ENCODE data around the gene CTDSPL.
A peak's percentile ranks its signal among the peaks of the same experiment; 100 is the strongest.
"Not testable (repeated sequence)": the region's sequence is repeated elsewhere in the genome, so short reads cannot be mapped to it uniquely, and the experiment has no call there.

CTDSPL gene

DNA sequence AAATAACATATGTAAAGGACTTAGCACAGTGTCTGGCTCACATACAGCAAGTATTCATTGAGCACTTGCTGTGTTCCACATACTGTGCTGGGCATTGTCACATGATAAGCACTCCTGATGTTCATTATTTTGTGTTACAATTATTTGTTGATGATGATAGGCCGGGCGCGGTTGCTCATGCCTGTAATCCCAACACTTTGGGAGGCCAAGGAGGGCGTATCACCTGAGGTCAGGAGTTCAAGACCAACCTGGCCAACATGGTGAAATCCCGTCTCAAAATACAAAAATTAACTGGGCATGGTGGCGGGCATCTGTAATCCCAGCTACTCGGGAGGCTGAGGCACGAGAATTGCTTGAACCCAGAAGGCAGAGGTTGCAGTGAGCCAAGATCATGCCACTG, 110.4 kb downstream of the CTDSPL start:
- DNase-seq = not testable (repeated sequence)

DNA sequence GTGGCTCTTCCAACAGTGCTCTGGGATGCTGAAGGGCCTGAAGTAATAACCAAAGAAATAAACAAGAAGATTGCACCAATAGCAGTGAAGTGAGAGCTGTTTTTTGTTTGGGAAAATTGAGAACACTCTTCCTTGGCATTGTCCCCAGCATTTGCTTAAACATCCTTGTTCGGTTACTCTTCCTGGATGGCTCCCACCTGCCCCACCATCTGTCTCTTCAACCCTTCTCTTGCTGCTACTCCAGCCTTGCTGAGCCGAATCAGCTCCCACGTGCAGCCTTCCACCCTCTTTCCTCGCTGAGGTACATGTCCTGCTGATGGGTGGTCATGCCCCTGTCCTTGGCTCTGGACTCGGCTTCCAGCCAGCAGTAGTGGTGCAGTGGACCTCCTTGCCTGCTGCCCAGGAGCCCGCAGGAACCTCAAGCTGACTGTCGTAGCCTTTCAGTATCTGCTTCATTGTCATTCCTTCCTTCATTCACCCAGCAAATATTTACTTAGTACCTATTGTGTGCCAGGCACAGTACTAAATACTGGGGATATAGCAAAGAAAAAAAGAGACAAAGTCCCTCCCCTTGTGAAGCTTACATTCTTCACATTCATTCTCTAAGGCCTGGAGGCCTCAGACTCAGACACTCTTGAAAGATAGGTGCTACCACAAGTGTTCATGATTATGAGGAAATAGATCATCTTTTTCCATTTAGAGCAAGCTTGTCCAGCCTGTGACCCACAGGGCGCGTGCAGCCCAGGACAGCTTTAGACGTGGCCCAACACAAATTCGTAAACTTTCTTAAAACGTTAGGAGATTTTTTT, 111.8 kb downstream of the CTDSPL start:
- no peak for DNase-seq

DNA sequence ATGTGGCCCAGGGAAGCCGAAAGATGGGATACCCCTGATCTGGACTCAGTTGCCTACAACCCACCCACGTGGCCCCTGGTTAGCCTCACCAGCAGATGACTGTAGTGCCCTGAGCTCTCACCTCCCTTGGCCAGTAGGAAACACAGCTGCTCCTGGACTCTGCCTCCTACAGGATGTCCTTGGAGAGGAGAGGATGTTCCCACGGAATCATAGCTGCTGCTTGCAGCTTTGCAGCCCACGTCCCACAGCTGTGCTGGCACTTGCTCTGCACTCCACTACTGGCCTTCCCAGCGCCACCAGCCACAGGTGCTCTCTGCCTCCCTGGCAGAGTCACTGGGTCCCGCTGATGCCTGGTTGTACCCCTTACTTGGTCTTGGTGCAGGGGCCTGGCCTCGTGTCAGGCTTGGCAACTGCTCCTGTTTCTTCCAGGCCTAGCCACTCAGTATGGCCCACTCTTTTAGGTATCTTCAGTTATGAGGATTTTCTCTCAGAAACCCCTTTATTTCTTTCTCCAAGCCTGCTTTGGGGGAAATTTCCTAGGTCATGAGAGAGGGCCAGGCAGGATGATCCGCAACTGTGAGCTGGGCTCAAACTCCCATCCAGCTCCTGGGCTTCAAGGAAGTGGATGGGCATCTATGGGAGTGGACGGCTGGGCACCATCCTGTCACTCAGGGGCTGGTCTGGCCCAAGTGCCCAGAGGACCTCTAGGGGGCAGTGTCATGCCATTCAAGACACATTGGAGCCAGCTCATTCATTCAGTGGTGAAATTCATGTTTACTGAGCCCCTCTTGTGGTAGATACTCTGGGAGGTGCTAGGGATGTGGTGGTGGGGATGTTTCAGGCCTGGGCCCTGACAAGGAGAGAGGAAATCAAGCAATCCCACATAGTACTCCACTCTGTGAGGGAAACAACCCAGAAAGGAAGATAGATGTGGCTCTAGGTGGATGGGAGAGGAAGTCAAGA, 112.7 kb downstream of the CTDSPL start:
- DNase-seq = peak; percentile 64 to 76

DNA sequence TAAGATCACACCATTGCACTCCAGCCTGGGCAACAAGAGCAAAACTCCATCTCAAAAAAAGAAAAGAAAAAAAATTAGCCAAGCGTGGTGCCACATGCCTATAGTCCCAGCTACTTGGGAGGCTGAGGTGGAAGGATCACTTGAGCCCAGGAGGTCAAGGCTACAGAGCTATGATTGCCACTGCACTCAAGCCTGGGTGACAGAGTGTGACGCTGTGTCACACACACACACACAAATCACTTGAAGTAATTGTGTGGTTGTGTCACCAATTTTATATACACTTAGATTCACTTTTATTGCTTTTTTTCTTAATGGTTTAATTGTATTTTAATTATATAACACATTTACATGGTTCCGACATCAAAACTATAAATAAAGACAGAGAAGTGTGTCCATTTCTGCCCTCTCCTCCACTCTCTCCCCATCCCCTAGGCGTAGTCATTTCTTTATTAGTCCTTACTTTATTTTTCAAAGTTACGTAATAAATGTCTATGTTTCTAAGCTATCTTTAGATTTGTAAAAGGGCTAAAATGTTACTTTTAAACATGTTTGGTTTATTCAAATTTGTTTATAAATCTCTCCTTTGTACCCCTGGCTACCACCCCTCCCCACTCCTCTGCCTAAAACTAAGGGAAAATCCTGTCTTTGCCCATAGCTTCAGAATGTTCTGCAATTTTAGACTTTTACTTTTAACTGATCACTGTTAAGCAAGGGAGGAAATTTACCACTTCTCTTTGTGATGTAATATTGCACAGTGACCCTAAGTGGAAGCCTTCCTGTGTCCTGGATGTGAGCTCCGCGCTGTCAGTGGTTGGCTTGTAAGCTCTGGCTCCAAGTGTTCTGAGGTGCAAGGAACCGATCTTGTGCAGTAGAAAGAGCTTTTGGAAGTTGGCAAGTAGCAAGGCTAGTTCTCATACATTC, 118.1 kb downstream of the CTDSPL start:
- DNase-seq = no peak

DNA sequence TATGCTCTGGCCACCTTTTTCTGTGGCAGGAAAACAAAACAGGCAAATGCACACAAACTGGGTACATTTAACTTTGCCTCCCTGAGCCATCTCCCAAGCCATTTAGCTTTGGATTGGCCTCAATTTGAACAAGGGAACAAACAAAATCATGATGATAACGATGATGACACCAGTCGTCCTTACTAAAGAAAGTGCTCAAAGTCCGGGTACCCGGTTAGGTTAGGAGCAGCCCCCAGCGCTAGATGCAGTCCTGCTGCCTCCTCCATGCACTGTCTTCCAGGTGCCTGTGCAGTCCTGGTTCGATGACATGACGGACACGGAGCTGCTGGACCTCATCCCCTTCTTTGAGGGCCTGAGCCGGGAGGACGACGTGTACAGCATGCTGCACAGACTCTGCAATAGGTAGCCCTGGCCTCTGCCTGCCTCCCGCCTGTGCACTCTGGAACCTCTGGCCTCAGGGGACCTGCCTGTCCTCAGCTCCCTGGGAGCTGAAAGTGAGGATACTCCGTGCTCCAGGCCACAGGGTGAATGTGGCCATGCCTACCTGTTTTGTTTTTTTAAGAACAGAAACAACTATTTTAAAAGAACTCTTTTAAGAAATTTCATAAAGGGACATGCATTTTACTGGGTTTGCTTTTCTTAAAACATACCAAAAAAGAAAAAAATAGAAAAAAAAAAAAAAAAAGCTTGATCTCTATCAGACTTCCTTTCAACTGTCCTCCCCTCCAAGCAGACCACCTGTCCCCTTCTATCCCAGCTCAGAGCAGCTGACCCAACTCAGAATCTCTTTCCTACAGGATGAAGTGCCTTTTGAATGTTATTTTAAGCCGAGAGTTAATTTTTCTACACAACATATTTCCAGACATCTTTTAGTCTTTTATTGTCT, 119.0 kb downstream of the CTDSPL start:
- no peak for DNase-seq

DNA sequence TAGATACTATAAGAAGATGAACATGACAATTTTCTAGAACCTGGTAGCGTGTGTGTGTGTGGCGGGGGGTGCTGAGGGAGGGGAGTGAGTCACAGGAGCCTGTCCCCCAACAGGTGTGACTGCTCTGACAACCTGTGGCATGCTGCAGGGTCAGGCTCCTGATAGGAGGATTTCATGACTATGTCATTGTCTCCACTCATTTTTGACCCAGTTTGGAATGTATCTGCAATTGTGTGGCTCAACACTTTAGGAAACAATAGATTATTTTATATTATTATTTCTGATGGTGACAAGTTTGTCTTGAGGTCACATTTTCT, 119.6 kb downstream of the CTDSPL start:
- DNase-seq = no peak

DNA sequence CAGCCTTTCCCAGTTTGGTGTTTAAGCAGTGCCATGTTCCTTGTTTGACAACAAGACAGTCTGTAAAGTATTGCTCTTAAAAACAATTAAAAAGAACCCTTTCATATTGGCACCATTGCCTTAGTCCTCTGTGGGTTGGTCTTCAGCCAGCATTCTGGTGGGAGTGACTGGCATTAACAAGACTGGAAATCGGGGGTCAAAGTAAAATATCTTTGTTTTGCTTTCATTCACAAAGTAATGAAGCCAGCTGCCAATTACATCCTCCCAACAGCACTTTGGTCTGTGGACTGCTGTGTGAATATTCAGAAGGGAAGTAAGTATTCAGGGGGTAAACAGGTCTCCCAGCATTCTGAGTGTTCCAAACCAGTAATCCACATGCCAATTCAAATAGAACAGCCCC, 120.7 kb downstream of the CTDSPL start:
- no peak for DNase-seq

DNA sequence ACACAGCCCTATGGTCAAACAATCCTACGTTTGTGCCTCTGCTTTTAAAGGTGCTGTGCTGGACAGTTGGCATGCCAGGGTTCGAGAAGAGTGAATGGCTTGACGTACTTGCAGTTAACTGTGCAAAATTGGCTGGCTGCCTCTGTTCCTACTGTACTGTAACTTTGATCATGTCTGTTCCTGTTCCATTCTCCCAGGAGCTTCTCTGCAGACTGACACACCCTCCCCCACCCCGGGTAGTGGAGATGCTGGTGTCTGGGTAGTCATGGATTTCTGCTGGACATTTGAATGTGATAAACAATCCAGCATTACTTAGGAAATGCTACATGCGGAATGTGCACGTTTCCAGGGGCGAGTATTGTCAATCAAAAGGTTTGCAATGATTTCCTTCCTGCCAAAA, 122.4 kb downstream of the CTDSPL start:
- no peak for DNase-seq

DNA sequence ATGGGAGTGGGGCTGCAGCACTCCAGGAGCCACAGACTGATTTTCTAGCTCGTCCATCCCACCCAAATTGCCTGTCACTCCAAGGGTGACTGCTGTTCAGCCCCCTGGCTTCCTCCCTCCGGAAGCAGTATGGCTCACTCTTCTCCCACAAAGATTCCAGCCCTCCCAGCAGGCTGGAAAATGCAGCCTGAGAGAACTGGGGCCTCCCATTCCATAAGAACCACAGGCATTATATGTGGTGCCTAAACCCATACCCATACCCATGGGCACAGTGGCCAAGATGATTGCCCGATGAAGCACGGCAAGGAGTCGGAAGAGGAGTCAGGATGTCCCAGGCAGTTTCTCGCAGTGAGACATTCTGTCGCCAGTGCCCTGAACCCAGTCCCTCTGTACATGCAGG, 122.9 kb downstream of the CTDSPL start:
- no peak for DNase-seq

DNA sequence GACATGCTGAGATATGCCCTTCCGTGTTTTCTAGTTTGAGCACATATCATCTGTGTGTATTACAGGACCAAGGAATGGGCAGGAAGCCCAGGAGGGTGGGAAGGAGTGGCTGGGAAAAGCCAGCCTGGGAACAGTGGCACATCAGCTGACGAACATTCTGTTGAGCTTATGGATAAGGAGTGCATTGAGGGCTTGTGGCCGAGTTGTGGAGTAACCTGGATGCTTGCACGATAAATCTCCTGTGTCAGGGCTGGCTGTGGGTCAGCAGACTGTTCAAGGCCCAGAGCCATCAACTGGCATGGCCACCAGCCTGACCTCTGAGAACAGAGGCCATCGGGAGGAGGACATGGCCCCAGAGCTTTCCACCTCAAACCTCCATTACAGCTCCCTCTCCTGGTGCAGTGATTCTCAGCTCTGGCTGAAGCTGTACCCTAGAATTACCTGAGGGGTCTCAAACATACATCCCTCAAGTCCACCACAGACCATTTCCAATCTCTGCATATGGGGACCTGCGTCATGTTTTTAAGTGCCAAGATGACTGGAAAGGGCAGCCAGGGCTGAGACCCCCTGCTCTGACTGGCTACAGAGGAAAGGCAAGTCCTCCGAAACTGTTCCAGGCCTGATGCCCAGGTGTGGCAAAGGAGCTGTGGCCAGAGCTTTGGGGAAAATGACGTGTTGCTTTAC, 124.1 kb downstream of the CTDSPL start:
- no peak for DNase-seq

DNA sequence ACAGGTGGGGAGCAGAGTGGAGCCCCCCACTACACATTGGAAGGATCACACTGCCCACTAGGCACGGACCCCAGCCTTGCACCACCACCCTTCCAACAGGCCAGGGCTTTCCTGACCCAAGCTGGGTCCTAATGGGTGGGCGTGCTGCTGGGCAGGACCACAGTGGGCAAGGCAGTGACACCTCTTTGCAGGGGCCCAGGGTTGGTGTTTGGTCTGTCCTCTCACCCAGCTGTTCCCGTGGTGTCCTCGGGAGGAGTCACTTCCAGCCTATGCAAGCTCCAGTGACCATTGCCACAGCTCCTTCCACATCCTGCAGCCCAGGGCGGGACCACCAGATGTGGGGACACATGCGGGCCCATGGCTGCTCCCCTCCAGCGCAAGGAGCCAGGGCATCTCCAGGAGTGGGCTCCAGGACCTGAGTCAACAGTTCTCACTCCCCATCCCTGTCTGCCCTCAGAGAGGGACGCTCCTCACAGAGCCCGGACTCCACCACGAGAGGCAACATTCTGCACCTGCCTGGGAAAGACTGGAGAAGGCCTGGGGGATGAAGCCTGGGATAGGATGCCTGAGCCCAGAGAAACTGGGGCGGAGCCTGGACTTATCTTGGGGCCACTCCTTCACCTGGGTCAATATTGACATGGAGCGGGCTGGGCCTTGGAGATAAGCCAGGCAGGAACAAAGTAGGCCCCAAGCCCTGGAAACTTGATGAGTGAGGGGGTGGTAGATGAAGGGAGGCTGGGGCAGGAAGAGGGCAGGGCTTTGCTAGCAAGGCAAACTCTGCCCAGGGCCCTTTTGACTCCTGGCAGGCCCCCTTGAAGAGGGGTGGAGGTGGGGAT, 125.0 kb downstream of the CTDSPL start:
- DNase-seq = no peak

DNA sequence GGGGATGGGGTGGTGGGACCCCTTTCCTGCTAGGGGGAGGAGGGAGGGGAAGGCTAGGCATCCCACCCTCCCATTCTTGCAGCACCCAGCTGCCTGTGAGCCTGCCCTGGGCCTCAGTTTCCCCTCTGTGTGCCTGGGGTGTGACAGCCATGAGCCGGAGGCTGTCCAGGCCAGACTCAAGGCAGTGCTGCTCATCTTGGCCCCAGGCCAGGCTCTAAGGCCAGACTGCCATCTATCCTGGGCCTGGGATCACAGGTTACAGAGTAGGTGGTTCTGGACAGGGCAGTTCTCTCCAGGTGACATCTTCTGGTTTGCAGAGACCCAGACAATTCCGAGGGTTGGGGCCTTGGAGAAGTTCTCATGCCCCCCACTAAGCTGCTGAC, 125.6 kb downstream of the CTDSPL start:
- DNase-seq = no peak

DNA sequence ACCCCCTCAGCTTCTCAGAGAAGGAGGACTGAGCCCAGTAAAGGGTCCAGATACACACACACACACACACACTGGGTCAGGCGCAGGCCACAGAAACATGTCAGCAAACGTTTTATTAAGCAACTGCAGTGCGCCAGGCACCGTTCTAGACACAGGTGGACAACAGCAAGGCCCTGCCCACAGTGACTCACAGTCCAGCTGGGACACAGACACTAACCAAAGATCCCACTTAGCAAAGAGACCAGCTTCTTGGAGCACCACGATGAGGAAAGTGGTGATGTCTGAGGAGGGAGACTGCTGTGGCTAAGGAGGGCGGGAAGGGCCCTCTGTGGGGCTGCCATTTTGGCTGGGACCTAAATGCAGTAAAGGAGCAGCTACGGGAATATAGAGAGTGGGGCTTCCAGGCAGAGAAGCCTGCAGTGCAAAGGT, 126.1 kb downstream of the CTDSPL start:
- no peak for DNase-seq

DNA sequence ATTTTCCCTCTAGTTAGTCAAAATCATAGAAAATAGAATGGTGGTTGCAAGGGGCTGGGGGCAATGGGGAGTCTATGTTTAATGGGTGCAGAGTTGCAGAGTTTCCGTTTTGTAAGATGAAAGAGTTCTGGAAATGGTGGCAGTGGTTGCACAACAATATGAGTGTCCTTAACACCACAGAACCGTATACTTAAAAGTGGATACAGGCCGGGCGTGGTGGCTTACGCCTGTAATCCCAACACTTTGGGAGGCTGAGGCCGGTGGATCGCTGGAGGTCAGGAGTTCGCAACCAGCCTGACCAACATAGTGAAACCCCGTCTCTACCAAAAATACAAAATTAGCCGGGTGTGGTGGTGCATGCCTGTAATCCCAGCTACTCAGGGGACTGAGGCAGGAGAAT, 126.7 kb downstream of the CTDSPL start:
- not testable (repeated sequence) for DNase-seq

DNA sequence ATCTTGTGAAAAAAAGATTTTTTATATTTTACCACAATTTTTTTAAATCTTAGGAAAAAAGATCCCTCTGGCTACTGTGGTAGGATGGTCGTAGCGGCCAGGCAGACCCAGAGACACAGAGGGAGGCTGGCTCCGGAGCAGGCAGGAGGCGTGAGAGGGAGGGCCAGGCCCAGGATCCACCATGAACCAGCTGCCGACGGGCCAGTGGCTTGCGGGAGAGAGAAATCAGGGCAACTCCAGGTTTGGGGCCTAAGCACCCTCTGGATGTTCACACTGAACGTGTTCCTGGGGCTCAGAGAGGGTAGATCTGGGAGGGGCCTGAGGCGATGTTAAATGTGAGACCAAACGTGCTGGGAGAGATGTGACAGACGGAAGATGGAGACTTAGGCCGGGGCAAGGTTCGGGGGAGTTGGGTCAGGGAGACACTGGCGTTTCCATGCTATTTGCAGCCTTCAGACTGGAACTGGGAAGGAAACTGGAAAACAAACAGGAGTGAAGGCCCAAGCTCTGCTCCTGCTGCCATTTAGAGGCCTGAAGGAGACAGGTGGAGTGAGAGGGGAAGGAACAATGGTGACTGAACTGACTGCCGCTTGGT, 127.3 kb downstream of the CTDSPL start:
- no peak for DNase-seq

DNA sequence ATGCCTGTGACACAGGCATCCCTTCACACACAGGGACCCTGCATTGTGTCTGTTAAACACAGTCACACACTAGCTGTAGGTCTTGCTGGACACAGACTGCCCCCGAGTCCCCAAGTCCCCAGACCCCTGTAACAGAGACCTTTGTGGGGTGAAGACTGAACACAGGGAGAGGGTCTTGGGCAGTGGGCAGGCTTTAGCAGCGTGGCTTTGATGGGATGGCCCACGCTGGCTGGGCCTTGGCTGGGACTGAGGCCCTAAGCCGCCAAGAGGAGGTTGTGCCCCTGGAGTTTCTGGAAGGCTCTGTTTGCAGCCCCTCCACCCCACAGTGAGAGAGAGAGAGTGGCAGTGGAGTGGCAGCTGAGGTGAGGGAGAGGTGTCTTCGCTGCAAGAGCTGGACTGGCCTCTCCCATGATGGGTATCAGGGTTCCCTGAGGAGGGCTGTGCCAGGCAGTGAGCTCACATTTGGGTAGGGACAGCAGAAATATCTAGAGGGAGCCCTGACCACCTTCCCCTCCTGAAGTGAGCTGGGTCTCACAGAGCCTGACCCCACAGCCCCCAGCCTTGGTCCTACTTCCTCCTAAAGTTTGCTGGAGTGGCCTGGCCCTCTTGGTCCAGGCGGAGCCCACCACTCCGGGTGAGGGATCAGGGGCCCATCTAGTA, 128.3 kb downstream of the CTDSPL start:
- no peak for DNase-seq

DNA sequence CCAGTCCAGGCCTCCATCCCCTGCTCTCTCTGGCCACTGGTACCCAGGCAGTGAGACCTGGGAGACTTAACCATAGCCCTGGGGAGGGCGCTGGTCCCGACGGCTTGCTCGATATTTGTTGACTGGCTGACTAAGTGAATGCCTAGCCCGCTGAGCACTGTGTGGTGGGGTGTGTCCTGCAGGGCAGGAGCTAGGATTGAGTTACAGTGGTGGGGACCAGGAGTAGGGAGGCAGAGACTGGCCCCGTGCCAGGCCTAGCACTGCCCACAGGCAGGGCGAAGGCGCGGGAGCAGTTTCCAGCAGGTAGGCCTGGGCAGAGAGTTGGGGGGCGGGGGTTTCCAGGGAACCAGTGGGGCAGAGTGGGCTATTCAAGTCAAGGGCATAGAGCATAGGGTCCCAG, 128.8 kb downstream of the CTDSPL start, which contains the start of gene VILL:
TSS of gene VILL (plus strand) at position 260 of the 400 bp plus-strand sequence. CDS start 2,887 bp downstream, outside the sequence.
- DNase-seq = no peak

DNA sequence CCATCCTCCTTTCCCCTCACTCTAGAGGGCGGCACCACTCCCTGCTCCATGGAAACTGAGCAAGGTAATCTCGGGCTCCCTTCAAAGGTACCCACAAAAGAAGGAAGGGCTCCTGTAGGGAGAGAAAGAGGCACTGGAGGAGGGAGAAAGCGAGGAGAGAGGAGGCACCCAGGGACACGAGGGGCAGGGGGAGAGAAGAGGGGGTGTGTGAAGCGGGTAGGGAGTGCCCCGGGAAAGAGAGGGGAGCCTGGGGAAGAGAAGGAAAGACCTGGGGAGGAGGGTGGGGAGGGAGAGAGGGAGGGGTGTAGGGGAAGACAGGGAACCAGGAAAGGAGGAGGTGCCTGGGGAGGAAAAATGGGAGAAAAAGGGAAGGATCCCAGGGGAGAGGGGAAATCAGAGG, 129.4 kb downstream of the CTDSPL start:
- no peak for DNase-seq

DNA sequence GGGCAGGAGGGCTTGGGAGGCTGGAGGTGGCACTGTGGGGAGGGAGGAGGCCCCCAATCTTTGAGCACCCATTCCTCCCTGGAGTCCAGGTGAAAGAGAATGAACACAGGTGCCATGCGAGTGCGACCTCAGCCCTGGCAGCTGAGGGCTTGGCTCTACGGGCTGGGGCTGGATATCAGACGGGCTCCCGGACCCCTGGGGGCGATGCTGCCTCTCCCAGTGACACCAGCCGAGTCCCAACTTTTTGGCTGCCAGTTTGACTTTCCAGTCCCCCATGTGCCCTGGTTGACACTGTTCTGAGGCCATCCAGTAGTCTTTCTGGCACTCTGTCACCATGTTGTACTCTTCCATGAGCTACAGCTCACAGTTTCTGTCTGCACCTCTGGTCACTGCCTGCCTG, 130.1 kb downstream of the CTDSPL start:
- no peak for DNase-seq
